BLaER1 treated with 17β-estradiol and CSF1 and Interleukin-3, amounts not matched to agents 10 nM and 100 nM (cell line): ENCODE data around the gene MGA.

Experiments
- H3K27ac ChIP-seq, 11 experiments: shearing (Covaris generic); formaldehyde crosslinking; 2 replicates each; pipeline ENCODE4 v1.8.1; 2022
- H3K27me3 ChIP-seq, 11 experiments: shearing (Covaris generic); formaldehyde crosslinking; 2 replicates each; pipeline ENCODE4 v1.8.1; 2022
- H3K36me3 ChIP-seq, 11 experiments: shearing (Covaris generic); formaldehyde crosslinking; 2 replicates each; pipeline ENCODE4 v1.8.1; 2022
- H3K4me1 ChIP-seq, 10 experiments: shearing (Covaris generic); formaldehyde crosslinking; 2 replicates each; pipeline ENCODE4 v1.8.1; 2022
- H3K4me2 ChIP-seq, 11 experiments: shearing (Covaris generic); formaldehyde crosslinking; 2 replicates each; pipeline ENCODE4 v1.8.1; 2022
- H3K4me3 ChIP-seq, 10 experiments: shearing (Covaris generic); formaldehyde crosslinking; 2 replicates each; pipeline ENCODE4 v1.8.1; 2022
- H3K9ac ChIP-seq, 11 experiments: shearing (Covaris generic); formaldehyde crosslinking; 2 replicates each; pipeline ENCODE4 v1.8.1; 2022
- H3K9me3 ChIP-seq, 11 experiments: shearing (Covaris generic); formaldehyde crosslinking; replicated peaks in 1 of 11; 2 replicates each; pipeline ENCODE4 v1.8.1; 2022
- H4K20me1 ChIP-seq, 11 experiments: shearing (Covaris generic); formaldehyde crosslinking; 2 replicates each; pipeline ENCODE4 v1.8.1; 2022
- Cebpa-rat ChIP-seq, 11 experiments: shearing (Covaris generic); IDR thresholded peaks; 2 replicates each; pipeline ENCODE4 v1.8.1; 2022

Gene MGA

GRCh38 chr15:41631880-41632470 lies 28.2 kb upstream of the MGA start:
- H3K4me2 ChIP-seq = no peak overlapping the region
- H3K9ac ChIP-seq = no peak overlapping the region

GRCh38 chr15:41633609-41634008 lies 26.6 kb upstream of the MGA start:
- H4K20me1 ChIP-seq = no peaks in the 10 kb centered on the region
- no peak overlapping the region for H3K4me3 ChIP-seq
- peak overlapping the region in 3 of 11 experiments; percentile 7 to 44 (median 35); a peak in 4 of 22 replicates for H3K27ac ChIP-seq
- TF ChIP-seq Cebpa-rat (IDR thresholded peaks at IDR 0.05) = no peak
- peaks cover 0 to 29% (median 6%) of the 10 kb centered on the region in 10 experiments; a peak in 9 of 20 replicates for H3K4me1 ChIP-seq
- peak overlapping the region in 3 of 11 experiments; percentile 9 to 69 (median 67); a peak in 6 of 22 replicates for H3K4me2 ChIP-seq
- H3K36me3 ChIP-seq = no peaks in the 10 kb centered on the region
- 0 out of 22 replicates have a peak overlapping the region, but pooled peaks of 1 of the 11 experiments have one; percentile 35 for H3K9ac ChIP-seq
- no peaks in the 10 kb centered on the region for H3K9me3 ChIP-seq
- H3K27me3 ChIP-seq = no peaks in the 10 kb centered on the region

More at GRCh38 chr15:41631880-41632470, 28.2 kb upstream of the MGA start:
- TF ChIP-seq Cebpa-rat (IDR thresholded peaks at IDR 0.05) = no peak
- no peak overlapping the region for H3K4me3 ChIP-seq
- H3K27me3 ChIP-seq = no peaks in the 10 kb centered on the region
- peaks cover 0 to 29% (median 6%) of the 10 kb centered on the region in 10 experiments; a peak in 9 of 20 replicates for H3K4me1 ChIP-seq
- no peaks in the 10 kb centered on the region for H3K36me3 ChIP-seq
- no peaks in the 10 kb centered on the region for H4K20me1 ChIP-seq
- no peaks in the 10 kb centered on the region for H3K9me3 ChIP-seq
- H3K27ac ChIP-seq = no peak overlapping the region

GRCh38 chr15:41634072-41634626 lies 26.1 kb upstream of the MGA start:
- Histone ChIP-seq H3K9me3 (no peaks in the 10 kb centered on the region), H3K4me3 (no peak overlapping the region), H3K9ac (0 out of 22 replicates have a peak overlapping the region, but pooled peaks of 1 of the 11 experiments have one; percentile 35), H3K4me1 (peaks cover 0 to 29% (median 6%) of the 10 kb centered on the region in 10 experiments; a peak in 9 of 20 replicates), H3K36me3 (no peaks in the 10 kb centered on the region), H3K27ac (peak overlapping the region in 3 of 11 experiments; percentile 7 to 44 (median 35); a peak in 4 of 22 replicates), H4K20me1 (no peaks in the 10 kb centered on the region), H3K4me2 (peak overlapping the region in 3 of 11 experiments; percentile 9 to 69 (median 67); a peak in 5 of 22 replicates), H3K27me3 (no peaks in the 10 kb centered on the region)
- TF ChIP-seq Cebpa-rat (IDR thresholded peaks at IDR 0.05) = no peak

GRCh38 chr15:41637086-41637485 lies 23.1 kb upstream of the MGA start:
- Histone ChIP-seq H3K36me3 (no peaks in the 10 kb centered on the region), H3K27me3 (no peaks in the 10 kb centered on the region), H4K20me1 (no peaks in the 10 kb centered on the region), H3K9ac (no peak overlapping the region), H3K27ac (no peak overlapping the region), H3K9me3 (peaks cover 0 to 4% (median 0%) of the 10 kb centered on the region in 11 experiments; a peak in 2 of 22 replicates), H3K4me2 (no peak overlapping the region), H3K4me1 (peaks cover 0 to 21% (median 6%) of the 10 kb centered on the region in 10 experiments; a peak in 9 of 20 replicates), H3K4me3 (no peak overlapping the region)
- TF ChIP-seq Cebpa-rat (IDR thresholded peaks at IDR 0.05) = no peak

- no peak overlapping the region for H3K9ac ChIP-seq
- H3K9me3 ChIP-seq = peaks cover 0 to 4% (median 0%) of the 10 kb centered on the region in 11 experiments; a peak in 2 of 22 replicates
- no peak overlapping the region for H3K27ac ChIP-seq
- H3K4me1 ChIP-seq = peaks cover 0 to 8% (median 0%) of the 10 kb centered on the region in 10 experiments; a peak in 1 of 20 replicates
- H3K27me3 ChIP-seq = no peaks in the 10 kb centered on the region
- no peak for TF ChIP-seq Cebpa-rat (IDR thresholded peaks at IDR 0.05)
- no peak overlapping the region for H3K4me3 ChIP-seq
- H3K4me2 ChIP-seq = no peak overlapping the region
- H4K20me1 ChIP-seq = no peaks in the 10 kb centered on the region
- no peaks in the 10 kb centered on the region for H3K36me3 ChIP-seq
Observed at GRCh38 chr15:41640985-41641384, 19.2 kb upstream of the MGA start.

DNA sequence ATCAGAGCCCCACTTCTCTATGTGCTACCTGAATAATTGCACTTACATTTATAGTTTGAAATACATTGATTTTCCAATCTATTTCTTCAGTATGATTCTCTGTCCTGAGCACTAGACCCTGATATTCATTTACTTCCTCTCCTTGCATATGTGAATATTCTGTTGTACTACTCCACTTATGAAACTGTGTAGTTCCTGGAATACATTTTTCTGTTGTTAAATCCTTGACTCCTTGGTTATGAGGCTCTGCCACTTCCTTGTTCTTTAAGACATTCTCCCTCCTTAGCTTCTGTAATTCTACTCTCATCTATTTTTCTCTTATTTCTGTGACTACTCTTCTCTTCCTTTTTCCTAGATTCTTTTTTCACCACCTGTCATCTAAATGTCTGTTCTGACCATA lies 12.9 kb upstream of the MGA start:
- Histone ChIP-seq H3K4me3 (no peak overlapping the region), H3K9me3 (peaks cover 0 to 12% (median 4%) of the 10 kb centered on the region in 11 experiments; a peak in 10 of 22 replicates), H3K4me2 (peak overlapping the region in 3 of 11 experiments; percentile 11 to 64 (median 62); a peak in 5 of 22 replicates), H3K4me1 (peaks cover 0 to 27% (median under 1%) of the 10 kb centered on the region in 10 experiments; a peak in 9 of 20 replicates), H3K27me3 (no peaks in the 10 kb centered on the region), H4K20me1 (no peaks in the 10 kb centered on the region), H3K27ac (no peak overlapping the region), H3K9ac (no peak overlapping the region), H3K36me3 (no peaks in the 10 kb centered on the region)
- no peak for TF ChIP-seq Cebpa-rat (IDR thresholded peaks at IDR 0.05)

GRCh38 chr15:41648097-41648496 lies 12.1 kb upstream of the MGA start:
- Histone ChIP-seq H3K4me3 (no peak overlapping the region), H4K20me1 (no peaks in the 10 kb centered on the region), H3K36me3 (no peaks in the 10 kb centered on the region), H3K27me3 (no peaks in the 10 kb centered on the region), H3K9ac (no peak overlapping the region), H3K4me1 (peaks cover 0 to 27% (median 4%) of the 10 kb centered on the region in 10 experiments; a peak in 9 of 20 replicates), H3K27ac (no peak overlapping the region), H3K4me2 (peak overlapping the region in 1 of 11 experiments; percentile 62; a peak in 1 of 22 replicates), H3K9me3 (peaks cover 0 to 12% (median 4%) of the 10 kb centered on the region in 11 experiments; a peak in 10 of 22 replicates)
- no peak for TF ChIP-seq Cebpa-rat (IDR thresholded peaks at IDR 0.05)

DNA sequence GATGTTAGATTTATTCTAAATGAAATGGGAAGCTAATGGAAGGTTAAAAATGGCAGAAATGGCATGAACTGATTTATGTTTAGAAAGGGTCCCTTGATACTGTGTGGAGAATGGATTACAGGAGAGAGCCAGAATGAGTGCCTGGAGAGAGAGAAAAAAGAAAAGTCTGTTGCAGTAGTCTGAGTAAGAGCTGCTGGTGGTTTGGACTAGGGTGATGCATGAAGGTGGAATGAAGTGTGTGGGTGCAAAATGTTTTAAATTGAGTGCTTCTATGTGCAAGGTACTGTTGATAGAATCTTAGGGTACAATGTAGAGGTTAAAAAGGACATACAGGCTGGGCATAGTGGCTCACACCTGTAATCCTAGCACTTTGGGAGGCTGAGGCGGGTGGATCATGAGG lies 11.4 kb upstream of the MGA start:
- H3K4me2 ChIP-seq = no peak overlapping the region
- H3K9ac ChIP-seq = no peak overlapping the region
- no peak overlapping the region for H3K27ac ChIP-seq
- no peaks in the 10 kb centered on the region for H3K36me3 ChIP-seq
- H3K4me3 ChIP-seq = no peak overlapping the region
- peaks cover 3 to 29% (median 9%) of the 10 kb centered on the region in 10 experiments; a peak in 17 of 20 replicates for H3K4me1 ChIP-seq
- H3K27me3 ChIP-seq = no peaks in the 10 kb centered on the region
- no peak for TF ChIP-seq Cebpa-rat (IDR thresholded peaks at IDR 0.05)
- H3K9me3 ChIP-seq = peaks cover 0 to 12% (median 4%) of the 10 kb centered on the region in 11 experiments; a peak in 10 of 22 replicates
- no peaks in the 10 kb centered on the region for H4K20me1 ChIP-seq

DNA sequence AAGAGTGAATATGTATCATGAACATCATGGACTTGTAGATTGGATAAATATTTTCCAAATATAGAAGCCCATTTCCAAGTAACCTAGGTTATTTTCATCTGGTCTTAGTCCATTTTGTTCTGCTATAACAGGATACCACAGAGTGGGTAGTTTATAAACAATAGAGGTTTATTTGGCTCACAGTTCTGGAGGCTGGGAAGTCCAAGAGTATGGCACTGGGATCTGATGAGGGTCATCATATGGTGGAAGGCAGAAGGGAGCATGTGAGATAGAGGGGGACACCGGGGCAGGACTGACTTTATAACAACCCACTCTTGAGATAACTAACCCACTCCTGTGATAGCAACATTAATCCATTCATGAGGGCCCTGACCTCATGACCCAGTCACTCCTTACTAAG lies 9.4 kb upstream of the MGA start:
- TF ChIP-seq Cebpa-rat (IDR thresholded peaks at IDR 0.05) = no peak

More for the DNA sequence above, 9.4 kb upstream of the MGA start:
- Histone ChIP-seq H3K36me3 (no peaks in the 10 kb centered on the region), H3K9ac (no peak overlapping the region), H4K20me1 (no peaks in the 10 kb centered on the region), H3K27ac (no peak overlapping the region), H3K9me3 (peaks cover 0 to 12% (median 4%) of the 10 kb centered on the region in 11 experiments; a peak in 10 of 22 replicates), H3K27me3 (no peaks in the 10 kb centered on the region), H3K4me2 (no peak overlapping the region), H3K4me3 (no peak overlapping the region), H3K4me1 (peaks cover 4 to 28% (median 12%) of the 10 kb centered on the region in 10 experiments; a peak in 17 of 20 replicates)
